ENCODE results near the gene ENOX1. TPM values are rescaled to one million over a fixed set of nuclear protein-coding genes. Genes with fewer than 3 reads are reported as not detected.

The ENOX1 gene
- total RNA-seq, 2 donors from 2014 or later, result 0.33 TPM; not detected in 1

- no peak overlapping the region for H3K27ac ChIP-seq (ENCODE audit: low read depth, low read length)
- no peak overlapping the region for H3K27ac Mint-ChIP-seq
- no peaks in the 10 kb centered on the region for H3K9me3 Mint-ChIP-seq
- H3K4me3 Mint-ChIP-seq, result no peak overlapping the region
- 83 to 98% methylated on average over 2 of the region's 2 CpGs for WGBS, 2 experiments (ENCODE audit: insufficient coverage in 1 of 2, insufficient read length in 1 of 2)
- no peak for DNase-seq
- H3K9me3 ChIP-seq (ENCODE audit: control insufficient read depth, low read length), result no peaks in the 10 kb centered on the region
- H3K36me3 ChIP-seq (ENCODE audit: control insufficient read depth, insufficient read depth, low read length), result no peaks in the 10 kb centered on the region
- no peak for TF ChIP-seq CTCF (conservative IDR thresholded peaks at IDR 0.05)
- H3K4me1 ChIP-seq (ENCODE audit: control insufficient read depth, insufficient read depth, low read length), result peaks cover 13% of the 10 kb centered on the region
- peaks cover 13% of the 10 kb centered on the region for H3K27me3 Mint-ChIP-seq (ENCODE audit: insufficient read depth)
- H3K27me3 ChIP-seq (ENCODE audit: control insufficient read depth, insufficient read depth, low read length, poor library complexity, severe bottlenecking), result peaks cover 16% of the 10 kb centered on the region
- H3K4me1 Mint-ChIP-seq, result no peaks in the 10 kb centered on the region
- no peaks in the 10 kb centered on the region for H3K36me3 Mint-ChIP-seq (ENCODE audit: low read depth)
- no peak overlapping the region for H3K9ac ChIP-seq (ENCODE audit: extremely low read depth, low read length, poor library complexity, severe bottlenecking)
- H3K4me3 ChIP-seq (ENCODE audit: low read length), result no peak overlapping the region
These were observed 242.8 kb downstream of the ENOX1 start for GRCh38 chr13:43544011-43544410.

GRCh38 chr13:43543331-43543730 lies 243.4 kb downstream of the ENOX1 start:
- H3K27ac ChIP-seq (ENCODE audit: low read depth, low read length), result no peak overlapping the region
- WGBS, 2 experiments (ENCODE audit: insufficient coverage in 1 of 2, insufficient read length in 1 of 2), result 93 to 100% methylated on average over 2 of the region's 2 CpGs

GRCh38 chr13:43537124-43537523 lies 249.6 kb downstream of the ENOX1 start:
- Mint-ChIP-seq H3K4me1 (no peaks in the 10 kb centered on the region), H3K36me3 (ENCODE audit: low read depth) (no peaks in the 10 kb centered on the region), H3K27ac (no peak overlapping the region), H3K4me3 (no peak overlapping the region), H3K27me3 (ENCODE audit: insufficient read depth) (no peaks in the 10 kb centered on the region), H3K9me3 (no peaks in the 10 kb centered on the region)
- 85 to 92% methylated on average over 2 of the region's 2 CpGs for WGBS, 2 experiments (ENCODE audit: insufficient coverage in 1 of 2, insufficient read length in 1 of 2)
- no peak for DNase-seq
- TF ChIP-seq CTCF (conservative IDR thresholded peaks at IDR 0.05), result no peak
- no peaks in the 10 kb centered on the region for H3K27me3 ChIP-seq (ENCODE audit: control insufficient read depth, insufficient read depth, low read length, poor library complexity, severe bottlenecking)
- H3K9ac ChIP-seq (ENCODE audit: extremely low read depth, low read length, poor library complexity, severe bottlenecking), result no peak overlapping the region
- H3K36me3 ChIP-seq (ENCODE audit: control insufficient read depth, insufficient read depth, low read length), result no peaks in the 10 kb centered on the region
- no peaks in the 10 kb centered on the region for H3K9me3 ChIP-seq (ENCODE audit: control insufficient read depth, low read length)
- H3K4me3 ChIP-seq (ENCODE audit: low read length), result no peak overlapping the region
- H3K27ac ChIP-seq (ENCODE audit: low read depth, low read length), result no peak overlapping the region
- no peaks in the 10 kb centered on the region for H3K4me1 ChIP-seq (ENCODE audit: control insufficient read depth, insufficient read depth, low read length)

More at GRCh38 chr13:43543331-43543730, 243.4 kb downstream of the ENOX1 start:
- Histone ChIP-seq H3K9me3 (ENCODE audit: control insufficient read depth, low read length) (no peaks in the 10 kb centered on the region), H3K9ac (ENCODE audit: extremely low read depth, low read length, poor library complexity, severe bottlenecking) (no peak overlapping the region), H3K27me3 (ENCODE audit: control insufficient read depth, insufficient read depth, low read length, poor library complexity, severe bottlenecking) (peaks cover 9% of the 10 kb centered on the region), H3K4me1 (ENCODE audit: control insufficient read depth, insufficient read depth, low read length) (peaks cover 13% of the 10 kb centered on the region), H3K4me3 (ENCODE audit: low read length) (no peak overlapping the region), H3K36me3 (ENCODE audit: control insufficient read depth, insufficient read depth, low read length) (no peaks in the 10 kb centered on the region)
- Mint-ChIP-seq H3K9me3 (no peaks in the 10 kb centered on the region), H3K4me3 (no peak overlapping the region), H3K27me3 (ENCODE audit: insufficient read depth) (peaks cover 6% of the 10 kb centered on the region), H3K27ac (no peak overlapping the region), H3K4me1 (no peaks in the 10 kb centered on the region), H3K36me3 (ENCODE audit: low read depth) (no peaks in the 10 kb centered on the region)
- no peak for DNase-seq
- TF ChIP-seq CTCF (conservative IDR thresholded peaks at IDR 0.05), result no peak

Data from endodermal cell (in vitro differentiated cells).